Measurements from ENCODE around the gene UBAC2.
A peak's percentile ranks its signal among the peaks of the same experiment; 100 is the strongest.

UBAC2 gene

GRCh38 chr13:99271249-99271648 lies 70.6 kb downstream of the UBAC2 start:
- DNase-seq (ENCODE audit: low read depth) = no peak

DNA sequence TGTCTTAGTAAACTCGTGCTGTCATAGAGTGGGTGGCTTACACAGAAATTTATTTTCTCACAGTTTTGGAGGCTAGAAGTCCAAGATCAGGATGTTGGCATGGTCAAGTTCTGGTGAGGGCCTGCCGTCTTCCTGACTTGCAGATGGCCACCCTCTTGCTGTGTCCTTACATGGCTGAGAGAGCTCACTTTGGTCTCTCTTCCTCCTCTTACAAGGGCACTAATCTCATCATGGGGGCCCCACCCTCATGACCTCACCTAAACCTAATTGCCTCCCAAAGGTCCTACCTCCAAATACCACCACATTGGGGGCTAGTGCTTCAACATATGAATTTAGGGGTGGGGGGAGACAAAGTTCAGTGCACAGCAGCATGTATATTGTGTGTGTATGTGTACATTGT lies 71.8 kb downstream of the UBAC2 start:
- DNase-seq (ENCODE audit: low read depth) = no peak

DNA sequence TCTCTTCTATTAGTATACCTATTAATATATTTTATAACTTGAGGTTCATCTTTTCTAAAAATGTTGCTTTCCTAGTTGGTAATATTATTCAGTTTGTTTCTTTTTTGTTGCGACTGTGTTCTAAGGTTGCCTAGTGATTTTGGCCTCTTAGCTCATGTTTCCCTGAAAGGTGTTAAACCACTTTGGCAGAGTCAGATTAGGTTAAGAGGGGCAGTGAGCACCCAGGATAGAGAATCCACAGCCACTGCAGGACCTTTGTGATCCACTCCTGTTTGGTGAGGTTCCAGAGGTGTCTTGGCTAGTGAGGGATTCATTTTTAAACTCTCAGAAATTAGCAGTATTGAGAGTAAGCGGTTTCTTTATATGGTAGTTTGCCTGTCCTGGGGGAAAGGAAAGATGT lies 72.5 kb downstream of the UBAC2 start:
- DNase-seq (ENCODE audit: low read depth) = no peak

GRCh38 chr13:99275093-99275469 lies 74.4 kb downstream of the UBAC2 start:
- no peak for DNase-seq (ENCODE audit: low read depth)

DNA sequence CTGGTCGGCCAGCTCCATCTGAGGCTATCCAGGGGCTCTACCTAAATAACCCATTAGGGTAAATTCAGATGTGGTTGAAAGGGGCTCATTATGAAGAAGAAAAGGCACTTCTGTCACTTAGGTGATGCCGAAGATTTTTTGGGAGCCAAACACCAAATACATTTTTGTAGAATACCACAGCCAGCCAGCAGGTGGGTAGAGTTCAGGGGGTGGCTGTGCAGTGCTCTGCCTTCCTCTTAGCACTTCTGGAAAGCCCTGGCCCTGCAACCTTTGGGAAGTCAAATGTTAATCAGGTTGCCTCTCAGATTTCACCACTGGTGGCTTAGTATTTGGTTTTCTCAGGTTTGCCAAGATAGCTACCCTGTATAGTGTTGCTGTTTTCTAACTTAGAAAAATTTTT lies 76.1 kb downstream of the UBAC2 start:
- DNase-seq (ENCODE audit: low read depth) = no peak

GRCh38 chr13:99277629-99278028 lies 77.0 kb downstream of the UBAC2 start:
- DNase-seq (ENCODE audit: low read depth) = no peak

DNA sequence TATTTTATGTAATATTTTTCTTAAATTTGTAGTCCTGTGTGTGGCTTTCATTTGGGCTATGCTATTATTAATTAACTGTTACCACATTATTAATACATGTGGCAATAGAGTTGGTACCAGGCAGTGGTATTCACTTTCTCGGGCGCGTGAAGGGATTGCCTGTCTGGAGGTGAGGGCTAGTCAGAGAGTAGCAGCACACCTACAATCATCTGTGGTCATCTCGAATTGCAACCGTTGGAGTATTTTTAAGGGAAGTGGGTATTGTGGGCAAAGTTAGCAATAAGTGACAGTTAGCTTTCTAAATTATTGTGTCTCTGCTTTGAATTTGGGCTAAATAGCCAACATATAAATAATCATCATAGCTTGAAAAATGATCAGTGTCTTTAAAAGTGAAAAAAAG lies 77.5 kb downstream of the UBAC2 start:
- DNase-seq (ENCODE audit: low read depth) = no peak

GRCh38 chr13:99278843-99279242 lies 78.2 kb downstream of the UBAC2 start:
- no peak for DNase-seq (ENCODE audit: low read depth)

GRCh38 chr13:99279637-99280036 lies 79.0 kb downstream of the UBAC2 start:
- DNase-seq (ENCODE audit: low read depth) = no peak

DNA sequence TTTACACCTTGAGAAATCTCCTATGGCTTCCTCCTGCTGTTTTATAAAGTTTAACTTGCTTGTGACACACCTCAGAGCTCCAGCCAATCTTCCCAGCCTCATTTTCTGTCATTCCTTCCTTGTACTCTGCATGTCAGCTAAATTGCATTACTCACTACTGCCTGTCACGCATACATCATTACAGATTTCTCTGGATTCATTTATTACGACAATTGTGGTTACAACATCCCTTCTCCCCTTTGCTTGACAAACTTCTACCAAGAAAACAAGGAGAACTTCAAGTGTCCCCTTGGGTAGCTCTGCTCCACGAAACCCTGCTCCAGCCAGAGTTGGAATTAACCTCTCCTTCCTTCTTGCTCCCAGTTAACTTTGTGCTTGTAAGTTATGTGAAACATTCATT lies 79.5 kb downstream of the UBAC2 start:
- no peak for DNase-seq (ENCODE audit: low read depth)

DNA sequence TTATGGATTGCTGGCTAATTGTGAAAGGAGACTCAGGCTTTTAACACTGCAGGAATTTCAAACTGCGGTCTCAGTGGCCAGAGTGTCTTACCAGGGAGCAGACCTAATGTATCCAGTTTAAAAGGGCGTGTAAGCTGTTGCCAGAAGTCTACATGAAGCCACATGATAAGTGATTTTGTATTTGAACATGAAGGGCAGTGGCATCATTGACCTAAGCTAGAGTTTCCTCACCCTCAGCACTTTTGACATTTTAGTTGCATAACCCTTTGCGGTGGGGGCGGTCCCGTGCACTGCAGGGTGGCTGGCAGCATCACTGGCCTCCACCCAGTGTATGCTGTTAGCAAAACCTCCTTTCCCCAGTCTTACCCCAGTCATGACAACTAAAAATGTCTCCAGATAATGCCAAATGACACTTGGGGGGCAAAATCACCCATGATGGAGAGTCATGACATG lies 81.2 kb downstream of the UBAC2 start:
- DNase-seq (ENCODE audit: low read depth) = no peak

- no peak for DNase-seq (ENCODE audit: low read depth)
Observed at GRCh38 chr13:99282264-99283231, 81.9 kb downstream of the UBAC2 start.

DNA sequence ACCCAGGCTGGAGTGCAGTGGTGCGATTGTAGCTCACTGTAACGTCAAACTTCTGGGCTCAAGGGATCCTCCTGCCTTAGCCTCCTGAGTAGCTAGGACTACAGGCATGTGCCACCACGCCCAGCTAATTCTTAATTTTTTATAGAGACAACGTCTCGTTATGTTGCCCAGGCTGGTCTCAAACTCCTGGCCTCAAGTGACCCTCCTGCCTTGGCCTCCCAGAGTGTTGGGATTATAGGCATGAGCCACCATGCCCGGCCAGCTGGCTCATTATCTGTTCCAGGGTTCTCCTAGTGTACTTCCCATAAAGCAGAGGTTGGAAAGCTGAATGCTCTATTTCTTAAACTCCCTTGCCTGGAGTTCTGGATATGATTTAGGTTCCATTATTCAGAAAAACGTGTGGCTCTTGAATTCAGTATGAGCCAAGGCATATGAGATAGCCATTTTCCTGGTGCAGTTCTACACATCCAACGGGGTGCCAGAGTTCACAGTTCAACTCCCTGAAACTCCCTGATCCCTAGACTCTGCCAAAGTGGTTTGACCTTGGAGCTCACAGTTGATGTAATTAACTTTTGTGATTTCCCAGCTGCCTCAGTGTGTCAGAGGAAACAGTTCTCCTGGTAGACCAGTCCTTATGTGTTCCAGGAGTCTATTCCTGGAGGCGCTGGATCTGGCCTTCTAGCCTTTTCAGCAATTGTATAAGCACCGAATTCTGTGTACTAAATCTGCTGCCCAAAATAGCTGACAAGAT lies 85.0 kb downstream of the UBAC2 start:
- no peak for DNase-seq (ENCODE audit: low read depth)

- no peak for DNase-seq (ENCODE audit: low read depth)
Observed at GRCh38 chr13:99287551-99287950, 86.9 kb downstream of the UBAC2 start.

GRCh38 chr13:99288089-99288488 lies 87.4 kb downstream of the UBAC2 start:
- peak; percentile 56 for DNase-seq (ENCODE audit: low read depth)

DNA sequence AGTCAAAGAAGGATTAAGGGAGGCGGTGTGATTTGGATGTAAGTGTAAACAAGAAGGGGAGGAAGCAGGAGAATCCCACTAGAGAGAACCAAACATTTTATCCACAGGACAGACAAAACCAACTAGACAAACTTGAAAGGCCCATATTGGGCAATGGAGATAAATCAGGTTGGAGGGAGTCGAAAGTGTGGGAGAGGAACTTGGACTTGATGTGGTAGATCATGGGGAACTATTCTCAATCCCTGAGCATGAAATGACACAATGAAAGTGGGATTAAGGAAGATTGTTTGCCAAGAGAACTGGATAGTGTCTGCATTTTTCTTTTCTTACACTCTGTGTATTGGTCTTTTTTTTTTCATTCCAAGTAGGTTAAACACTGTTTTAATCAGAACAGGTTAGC lies 88.6 kb downstream of the UBAC2 start:
- no peak for DNase-seq (ENCODE audit: low read depth)

DNA sequence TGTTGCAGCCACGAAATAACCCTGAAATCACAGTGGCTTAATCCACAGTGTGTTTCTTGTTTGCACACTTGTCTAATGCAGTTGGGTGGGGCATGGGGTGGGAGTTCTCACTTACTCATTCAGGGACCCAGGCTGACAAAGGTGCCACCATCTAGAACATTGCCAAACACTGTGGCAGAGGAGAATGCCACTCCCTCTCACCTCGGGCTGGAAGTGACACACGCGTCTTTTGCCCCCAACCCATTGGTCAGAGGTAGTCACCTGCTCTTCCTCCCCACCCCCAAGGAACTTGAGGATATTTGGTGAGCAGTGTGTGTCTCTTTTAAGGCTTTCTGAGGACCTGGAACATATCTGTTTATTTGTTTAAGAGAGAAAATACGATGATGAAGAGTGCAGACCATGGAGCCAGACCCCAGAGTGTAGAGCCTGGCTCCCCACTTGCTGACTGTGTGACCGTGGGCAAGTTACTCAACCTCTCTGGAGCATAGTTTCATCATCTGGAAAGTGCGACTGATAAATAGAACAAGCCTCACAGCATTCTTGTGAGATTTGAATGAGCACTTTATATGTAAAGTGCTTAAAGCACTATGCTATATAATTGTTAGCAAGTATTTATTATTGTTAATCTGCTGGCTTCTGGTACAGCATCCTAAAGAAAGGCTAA lies 89.2 kb downstream of the UBAC2 start:
- no peak for DNase-seq (ENCODE audit: low read depth)

DNA sequence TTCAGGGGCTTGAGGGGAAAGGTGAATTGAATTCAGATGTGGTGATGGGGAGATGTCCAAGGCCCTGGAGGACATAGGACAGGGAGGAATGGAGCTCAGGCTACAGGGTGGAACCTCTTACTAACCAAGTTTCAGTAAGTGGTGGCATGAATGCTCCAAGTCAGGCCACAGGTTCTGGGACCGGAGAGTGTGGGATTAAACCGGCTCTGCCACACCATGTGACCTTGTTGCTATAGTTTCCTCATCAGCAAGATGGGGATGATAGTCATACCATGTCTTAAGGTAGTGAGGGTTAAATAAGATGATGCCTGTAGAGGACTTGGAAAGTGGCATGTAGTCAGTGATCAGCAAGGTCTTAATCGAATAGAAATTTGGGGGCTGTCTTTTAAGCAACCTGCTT lies 90.2 kb downstream of the UBAC2 start:
- no peak for DNase-seq (ENCODE audit: low read depth)

DNA sequence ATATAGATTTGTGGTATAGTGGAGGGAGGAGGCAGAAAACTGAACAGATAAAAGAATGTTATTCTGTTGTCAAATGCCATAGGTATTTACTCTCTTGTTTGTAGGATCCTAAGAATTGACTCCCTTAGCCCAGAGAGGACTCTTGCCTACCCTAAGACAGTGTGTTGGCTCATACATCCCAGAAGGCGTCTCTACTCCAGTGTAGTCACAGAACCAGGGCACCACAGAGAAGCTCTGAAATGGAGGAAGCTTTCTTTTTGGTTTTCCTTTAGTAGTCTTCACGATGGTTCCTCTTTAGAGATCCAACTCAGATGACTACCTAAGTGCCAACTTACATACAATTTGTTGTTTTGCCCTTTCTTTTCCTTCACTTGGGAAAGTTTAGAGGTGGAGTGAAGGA lies 92.5 kb downstream of the UBAC2 start:
- DNase-seq (ENCODE audit: low read depth) = no peak

- no peak for DNase-seq (ENCODE audit: low read depth)
Observed at GRCh38 chr13:99294198-99294597, 93.5 kb downstream of the UBAC2 start.

- DNase-seq (ENCODE audit: low read depth) = no peak
Observed at GRCh38 chr13:99294958-99295357, 94.3 kb downstream of the UBAC2 start.

DNA sequence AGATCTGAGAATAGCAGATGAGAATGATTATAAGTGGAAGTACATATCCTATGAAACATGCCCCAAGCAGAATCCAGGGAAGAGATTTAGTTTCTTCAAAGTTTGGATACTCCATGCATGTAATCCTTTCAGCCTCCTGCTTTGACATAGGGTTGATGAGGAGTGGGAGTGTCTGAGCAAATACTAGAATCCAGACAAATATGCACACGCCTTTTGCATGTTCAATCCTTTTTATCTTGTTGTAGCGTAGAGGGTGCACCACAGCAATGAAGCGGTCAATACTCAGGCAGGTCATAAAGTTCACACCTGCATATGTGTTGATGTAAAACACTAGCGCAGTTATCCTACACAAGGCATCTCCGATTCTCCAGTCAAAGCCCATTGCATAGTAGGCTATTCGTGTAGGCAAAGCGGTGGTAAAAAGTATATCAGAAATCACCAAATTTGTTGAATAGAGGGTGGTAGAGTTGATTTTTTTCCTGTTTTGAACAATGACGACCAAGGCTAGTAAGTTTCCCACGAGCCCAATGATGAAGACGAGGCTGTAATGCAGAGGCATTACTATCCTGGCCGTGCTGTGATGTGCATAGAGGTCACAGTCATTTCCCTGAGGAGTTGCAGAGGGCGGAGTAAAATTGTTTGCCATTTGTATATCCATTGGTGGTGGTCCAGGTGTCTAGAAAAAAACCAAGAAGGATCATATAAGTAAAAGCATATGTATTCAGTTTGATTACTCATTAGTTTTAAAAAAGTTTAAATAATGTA lies 95.0 kb downstream of the UBAC2 start:
- DNase-seq (ENCODE audit: low read depth) = no peak

All from activated T-cell treated with anti-CD3 and anti-CD28 coated beads for 24 hours (primary cell).